Endodermal cell (in vitro differentiated cells): Measurements from ENCODE around the gene NOVA2. TPM values are rescaled to one million over a fixed set of nuclear protein-coding genes. Genes with fewer than 3 reads are reported as not detected.

ENCODE experiments used
- DNase-seq: peaks from one replicate; pipeline ENCODE4 v3.0.0-alpha.2; 2017
- H3K27ac ChIP-seq: 2 replicates; pipeline ENCODE4 v1.5.1; 2013; ENCODE audit warnings: mild to moderate bottlenecking, low read depth, low read length, moderate library complexity
- H3K27me3 ChIP-seq: 2 replicates; pipeline ENCODE4 v1.6.1; 2013; ENCODE audit warnings: mild to moderate bottlenecking, low read length, moderate library complexity; ENCODE audit not compliant: insufficient read depth, control insufficient read depth, poor library complexity, severe bottlenecking
- H3K36me3 ChIP-seq: 2 replicates; pipeline ENCODE4 v1.7.0; 2013; ENCODE audit warnings: mild to moderate bottlenecking, low read length, moderate library complexity; ENCODE audit not compliant: control insufficient read depth, insufficient read depth
- H3K4me1 ChIP-seq: one replicate; pipeline ENCODE4 v1.7.0; 2013; ENCODE audit warnings: low read length; ENCODE audit not compliant: control insufficient read depth, insufficient read depth
- H3K4me3 ChIP-seq: 2 replicates; pipeline ENCODE4 v1.5.1; 2013; ENCODE audit warnings: mild to moderate bottlenecking, low read length, moderate library complexity
- H3K9ac ChIP-seq: 2 replicates; pipeline ENCODE4 v1.6.1; 2013; ENCODE audit warnings: mild to moderate bottlenecking, low read length, moderate library complexity; ENCODE audit not compliant: poor library complexity, severe bottlenecking; ENCODE audit errors: extremely low read depth
- H3K9me3 ChIP-seq: 2 replicates; pipeline ENCODE4 v1.6.1; 2013; ENCODE audit warnings: mild to moderate bottlenecking, low read length, moderate library complexity; ENCODE audit not compliant: control insufficient read depth
- H3K27ac Mint-ChIP-seq: 2 replicates; pipeline ENCODE4 v1.8.0; 2020; ENCODE audit warnings: mixed read lengths
- H3K27me3 Mint-ChIP-seq: 2 replicates; pipeline ENCODE4 v1.8.0; 2021; ENCODE audit warnings: mild to moderate bottlenecking, mixed read lengths; ENCODE audit not compliant: insufficient read depth
- H3K36me3 Mint-ChIP-seq: 2 replicates; pipeline ENCODE4 v1.8.0; 2020; ENCODE audit warnings: low read depth, mixed read lengths
- H3K4me1 Mint-ChIP-seq: 2 replicates; pipeline ENCODE4 v1.8.0; 2020; ENCODE audit warnings: mixed read lengths
- H3K4me3 Mint-ChIP-seq: 2 replicates; pipeline ENCODE4 v1.8.0; 2020; ENCODE audit warnings: mild to moderate bottlenecking, moderate library complexity, mixed read lengths
- H3K9me3 Mint-ChIP-seq: 2 replicates; pipeline ENCODE4 v1.8.0; 2020; ENCODE audit warnings: mild to moderate bottlenecking, mixed read lengths
- CTCF ChIP-seq: fragments of 200-600 bp; sonication (generic); conservative IDR thresholded peaks from 2 replicates; pipeline ENCODE4 v1.5.0; 2021; ENCODE audit warnings: antibody characterized with exemption, mild to moderate bottlenecking
- WGBS, 2 experiments: methylation state at CpG; one replicate each; pipeline versions ENCODE4 v1.1.5 to v1.1.7; 2013; ENCODE audit warnings: missing lambda C conversion rate in 2 of 2, mixed read lengths in 1 of 2; ENCODE audit not compliant: insufficient coverage in 1 of 2, insufficient read length in 1 of 2; 5-methylcytosine and 5-hydroxymethylcytosine counted together
- total RNA-seq, 2 donors: library from RNA; stranded (reverse); fragmentation: NEBNext Ultra II Directional in 1 of 2; extraction: Animal tissue kit (Norgen Biotek cat#: 25700) in 1 of 2; gene quantifications; 2 replicates in 1 of 2; 3 replicates in 1 of 2; pipeline ENCODE4 v1.2.1, GENCODE V29; 2021

Gene NOVA2
- total RNA-seq, 2 donors from 2014 or later: 0.64 to 0.91 TPM

- H3K27me3 ChIP-seq: peaks cover 61% of the 10 kb centered on the region
- H3K9me3 ChIP-seq: no peaks in the 10 kb centered on the region
- no peaks in the 10 kb centered on the region for H3K36me3 ChIP-seq
- Mint-ChIP-seq H3K9me3 (no peaks in the 10 kb centered on the region), H3K4me1 (no peaks in the 10 kb centered on the region), H3K27ac (no peak overlapping the region), H3K27me3 (peaks cover 75% of the 10 kb centered on the region), H3K36me3 (no peaks in the 10 kb centered on the region), H3K4me3 (no peak overlapping the region)
- no peak overlapping the region for H3K9ac ChIP-seq
- peak overlapping the region; percentile 21 for H3K27ac ChIP-seq
- no peak overlapping the region for H3K4me3 ChIP-seq
- TF ChIP-seq CTCF: no peak
- 86 to 94% methylated on average over 2 to 11 of the region's 11 CpGs for WGBS, 2 experiments
- no peaks in the 10 kb centered on the region for H3K4me1 ChIP-seq
- DNase-seq: no peak
These were observed 1.8 kb upstream of the NOVA2 start for GRCh38 chr19:45975306-45976070.

- no peaks in the 10 kb centered on the region for H3K4me1 Mint-ChIP-seq
- DNase-seq: no peak
- H3K4me3 ChIP-seq: no peak overlapping the region
- TF ChIP-seq CTCF: no peak
- H3K27me3 ChIP-seq: peaks cover 81% of the 10 kb centered on the region
- peak overlapping the region; percentile 20 for H3K4me3 Mint-ChIP-seq
- no peak overlapping the region for H3K9ac ChIP-seq
- H3K4me1 ChIP-seq: no peaks in the 10 kb centered on the region
- peaks cover 91% of the 10 kb centered on the region for H3K27me3 Mint-ChIP-seq
- no peak overlapping the region for H3K27ac Mint-ChIP-seq
- H3K9me3 Mint-ChIP-seq: no peaks in the 10 kb centered on the region
- no peaks in the 10 kb centered on the region for H3K9me3 ChIP-seq
- no peaks in the 10 kb centered on the region for H3K36me3 Mint-ChIP-seq
- H3K36me3 ChIP-seq: no peaks in the 10 kb centered on the region
- H3K27ac ChIP-seq: no peak overlapping the region
- 3% methylated on average over 29 of the region's 54 CpGs; no CpG with 5 or more reads in 1 of the 2 experiments for WGBS, 2 experiments
These were observed 621 bp downstream of the NOVA2 start for GRCh38 chr19:45972947-45973540.

- peaks cover 91% of the 10 kb centered on the region for H3K27me3 Mint-ChIP-seq
- Histone ChIP-seq H3K27me3 (peaks cover 82% of the 10 kb centered on the region), H3K9ac (no peak overlapping the region), H3K36me3 (no peaks in the 10 kb centered on the region), H3K4me1 (no peaks in the 10 kb centered on the region), H3K27ac (no peak overlapping the region), H3K4me3 (no peak overlapping the region), H3K9me3 (no peaks in the 10 kb centered on the region)
- no peaks in the 10 kb centered on the region for H3K36me3 Mint-ChIP-seq
- 63 to 72% methylated on average over 7 to 14 of the region's 18 CpGs for WGBS, 2 experiments
- H3K27ac Mint-ChIP-seq: no peak overlapping the region
- no peaks in the 10 kb centered on the region for H3K9me3 Mint-ChIP-seq
- H3K4me1 Mint-ChIP-seq: no peaks in the 10 kb centered on the region
- TF ChIP-seq CTCF: no peak
- H3K4me3 Mint-ChIP-seq: peak overlapping the region; percentile 20
- DNase-seq: peak; percentile 59
These were observed 1.4 kb downstream of the NOVA2 start for GRCh38 chr19:45972081-45972946.
